Measurements from ENCODE around the gene GRIK3.

- no peak for TF ChIP-seq CTCF (conservative IDR thresholded peaks at IDR 0.05; ENCODE audit: low read length)
- no peak for TF ChIP-seq EZH2phosphoT487 (IDR thresholded peaks at IDR 0.05; ENCODE audit: borderline replicate concordance)
These were observed at the start of gene GRIK3 for GRCh38 chr1:37034121-37035013.

All from Loucy (cell line).